Lower leg skin (tissue), 3 donors: ENCODE measurements around the gene TANC1.

Source experiments
- CTCF ChIP-seq, 3 donors: fragments of 450-650 bp; IDR thresholded peaks; one replicate each; pipeline ENCODE4 v1.5.1; 2016; ENCODE audit warnings: antibody characterized with exemption in 3 of 3, mild to moderate bottlenecking in 3 of 3, moderate library complexity in 2 of 3
- POLR2A ChIP-seq, 2 donors: fragments of 450-650 bp; IDR thresholded peaks; one replicate each; pipeline ENCODE4 v1.6.1; 2016 to 2017; ENCODE audit warnings: antibody characterized with exemption in 2 of 2, mild to moderate bottlenecking in 1 of 2, moderate library complexity in 1 of 2

- TF ChIP-seq CTCF (IDR thresholded peaks at IDR 0.05), result no peak
- no peak for TF ChIP-seq POLR2A (IDR thresholded peaks at IDR 0.05)
Measured at GRCh38 chr2:159051661-159052060, 83.2 kb downstream of the TANC1 start.
